ENCODE results near the gene RNF186.

The RNF186 gene

GRCh38 chr1:19808351-19808750 is 6.7 kb downstream of the RNF186 start:
- no peak for DNase-seq (ENCODE audit: low read depth)
- no peak for TF ChIP-seq CTCF (conservative IDR thresholded peaks at IDR 0.05; ENCODE audit: low read depth, low read length)
- no peak overlapping the region for H3K4me3 ChIP-seq (ENCODE audit: low read depth, low read length)

GRCh38 chr1:19804831-19805251 is 10.2 kb downstream of the RNF186 start:
- no peak for TF ChIP-seq CTCF (conservative IDR thresholded peaks at IDR 0.05; ENCODE audit: low read depth, low read length)
- peak; percentile 63 for DNase-seq (ENCODE audit: low read depth)
- no peak overlapping the region for H3K4me3 ChIP-seq (ENCODE audit: low read depth, low read length)

GRCh38 chr1:19802269-19802668 is 12.8 kb downstream of the RNF186 start:
- H3K4me3 ChIP-seq (ENCODE audit: low read depth, low read length), result no peak overlapping the region
- no peak for TF ChIP-seq CTCF (conservative IDR thresholded peaks at IDR 0.05; ENCODE audit: low read depth, low read length)
- DNase-seq (ENCODE audit: low read depth), result no peak

GRCh38 chr1:19800076-19800804 is 14.8 kb downstream of the RNF186 start:
- peak overlapping the region; percentile 70 for H3K4me3 ChIP-seq (ENCODE audit: low read depth, low read length)
- peak; percentile 88 for DNase-seq (ENCODE audit: low read depth)
- TF ChIP-seq CTCF (conservative IDR thresholded peaks at IDR 0.05; ENCODE audit: low read depth, low read length), result no peak

- peak within 1 kb of the TSS; percentile 70 for H3K4me3 ChIP-seq (ENCODE audit: low read depth, low read length)
- peak; percentile 47 for DNase-seq (ENCODE audit: low read depth)
- TF ChIP-seq CTCF (conservative IDR thresholded peaks at IDR 0.05; ENCODE audit: low read depth, low read length), result peak; percentile 54
Measured at GRCh38 chr1:19799230-19800075, 15.6 kb downstream of the RNF186 start, which contains the start of gene TMCO4. Gene TMCO4, minus strand, starts transcription at chr1:19799916. Its CDS starts 19,158 bp downstream, at chr1:19780758.

GRCh38 chr1:19798486-19799229 is 16.4 kb downstream of the RNF186 start:
- H3K4me3 ChIP-seq (ENCODE audit: low read depth, low read length), result peak overlapping the region; percentile 70
- TF ChIP-seq CTCF (conservative IDR thresholded peaks at IDR 0.05; ENCODE audit: low read depth, low read length), result no peak
- DNase-seq (ENCODE audit: low read depth), result no peak

Data from choroid plexus epithelial cell (primary cell).